Body of pancreas (tissue), 4 donors: ENCODE results near the gene RBFOX2.

Experiments
- POLR2A ChIP-seq, 3 donors: fragments of 450-650 bp; IDR thresholded peaks; one replicate each; pipeline ENCODE4 v1.6.1; 2016; ENCODE audit warnings: antibody characterized with exemption in 3 of 3, mild to moderate bottlenecking in 2 of 3
- TF ChIP-seq, protein P1 (sequence below), 7 experiments: fragments of 450-650 bp in 4 of 7; fragments of 200-600 bp in 3 of 7; sonication (generic) in 3 of 7; IDR thresholded peaks; one replicate each; pipeline ENCODE4 v1.5.1; 2016 to 2019; ENCODE audit warnings: antibody characterized with exemption in 7 of 7

DNA sequence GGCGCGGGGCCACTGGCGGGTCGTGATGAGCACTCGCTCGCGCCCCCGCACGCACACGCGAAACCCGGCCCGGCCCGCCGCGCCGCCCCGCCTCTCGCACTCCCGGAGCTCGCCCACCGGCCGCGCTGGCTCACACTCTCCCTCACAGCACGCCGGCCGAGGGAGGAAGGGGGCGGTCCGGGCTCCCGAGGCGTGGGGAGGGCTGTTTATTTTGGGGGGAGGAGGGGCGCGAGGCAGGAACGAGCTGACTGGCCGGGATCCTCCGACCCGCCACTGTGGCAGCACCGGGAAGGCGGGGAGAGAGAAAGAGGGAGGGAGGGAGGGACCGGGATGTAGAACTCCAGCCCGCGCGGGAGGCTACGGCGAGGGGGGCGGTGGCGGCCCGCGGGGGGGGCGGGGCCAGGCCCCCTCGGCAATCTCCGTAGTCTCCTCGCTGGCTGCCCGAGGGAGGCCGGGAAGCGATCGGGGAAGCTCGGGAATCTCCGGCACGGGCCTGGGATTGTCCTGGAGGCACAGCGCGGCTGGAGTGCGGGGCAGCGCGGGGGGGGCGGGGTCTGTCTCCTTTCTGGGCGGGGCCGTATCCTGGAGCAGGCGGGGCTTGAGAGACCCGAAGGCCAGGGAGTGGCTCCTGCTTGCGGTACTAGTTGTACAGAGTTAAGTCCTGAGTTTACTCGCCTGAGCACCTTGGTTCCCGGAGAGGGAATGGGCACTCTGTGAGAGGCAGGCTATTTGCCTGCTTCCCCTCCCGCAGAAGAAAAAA, at the start of gene RBFOX2:
- TF ChIP-seq, protein P1, sequence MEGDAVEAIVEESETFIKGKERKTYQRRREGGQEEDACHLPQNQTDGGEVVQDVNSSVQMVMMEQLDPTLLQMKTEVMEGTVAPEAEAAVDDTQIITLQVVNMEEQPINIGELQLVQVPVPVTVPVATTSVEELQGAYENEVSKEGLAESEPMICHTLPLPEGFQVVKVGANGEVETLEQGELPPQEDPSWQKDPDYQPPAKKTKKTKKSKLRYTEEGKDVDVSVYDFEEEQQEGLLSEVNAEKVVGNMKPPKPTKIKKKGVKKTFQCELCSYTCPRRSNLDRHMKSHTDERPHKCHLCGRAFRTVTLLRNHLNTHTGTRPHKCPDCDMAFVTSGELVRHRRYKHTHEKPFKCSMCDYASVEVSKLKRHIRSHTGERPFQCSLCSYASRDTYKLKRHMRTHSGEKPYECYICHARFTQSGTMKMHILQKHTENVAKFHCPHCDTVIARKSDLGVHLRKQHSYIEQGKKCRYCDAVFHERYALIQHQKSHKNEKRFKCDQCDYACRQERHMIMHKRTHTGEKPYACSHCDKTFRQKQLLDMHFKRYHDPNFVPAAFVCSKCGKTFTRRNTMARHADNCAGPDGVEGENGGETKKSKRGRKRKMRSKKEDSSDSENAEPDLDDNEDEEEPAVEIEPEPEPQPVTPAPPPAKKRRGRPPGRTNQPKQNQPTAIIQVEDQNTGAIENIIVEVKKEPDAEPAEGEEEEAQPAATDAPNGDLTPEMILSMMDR (IDR thresholded peaks at IDR 0.05), result peak in 2 of 7 experiments; percentile 2 to 5
- peak in 2 of 3 donors; percentile 39 to 42 for TF ChIP-seq POLR2A (IDR thresholded peaks at IDR 0.05)
